Mesendoderm (in vitro differentiated cells): ENCODE data around the gene ANGPTL2.
A peak's percentile ranks its signal among the peaks of the same experiment; 100 is the strongest.

Source experiments
- DNase-seq: peaks from one replicate; pipeline ENCODE4 v3.0.0; 2013
- H2AK5ac ChIP-seq: 2 replicates; pipeline ENCODE4 v1.6.1; 2013; ENCODE audit warnings: low read length, inconsistent platforms
- H2BK120ac ChIP-seq: 2 replicates; pipeline ENCODE4 v1.6.1; 2013; ENCODE audit warnings: low read depth, mild to moderate bottlenecking, low read length, moderate library complexity, mixed read lengths
- H2BK15ac ChIP-seq: replicated peaks from 2 replicates; pipeline ENCODE4 v1.6.1; 2013; ENCODE audit warnings: low read depth, mild to moderate bottlenecking, moderate library complexity
- H2BK5ac ChIP-seq: 2 replicates; pipeline ENCODE4 v1.6.1; 2013; ENCODE audit warnings: low read length, inconsistent platforms
- H3K18ac ChIP-seq: 2 replicates; pipeline ENCODE4 v1.6.1; 2013; ENCODE audit warnings: mild to moderate bottlenecking, low read length, mixed read lengths
- H3K23ac ChIP-seq: one replicate; pipeline ENCODE4 v1.6.1; 2013; ENCODE audit warnings: low read length
- H3K27ac ChIP-seq: 2 replicates; pipeline ENCODE4 v1.5.1; 2013; ENCODE audit warnings: low read depth, mild to moderate bottlenecking, inconsistent platforms, low read length, moderate library complexity
- H3K27me3 ChIP-seq: 2 replicates; pipeline ENCODE4 v1.6.1; 2013; ENCODE audit warnings: low read length, control low read depth, mild to moderate bottlenecking, inconsistent platforms; ENCODE audit not compliant: insufficient read depth, poor library complexity
- H3K36me3 ChIP-seq: 2 replicates; pipeline ENCODE4 v1.6.1; 2013; ENCODE audit warnings: low read length, inconsistent platforms; ENCODE audit not compliant: control insufficient read depth, insufficient read depth
- H3K4ac ChIP-seq: one replicate; pipeline ENCODE4 v1.6.1; 2013; ENCODE audit warnings: low read depth, mild to moderate bottlenecking, low read length, moderate library complexity
- H3K4me1 ChIP-seq: 2 replicates; pipeline ENCODE4 v1.6.1; 2013; ENCODE audit warnings: low read depth, low read length, inconsistent platforms; ENCODE audit not compliant: control insufficient read depth
- H3K4me2 ChIP-seq: 2 replicates; pipeline ENCODE4 v1.6.1; 2013; ENCODE audit warnings: low read length
- H3K4me3 ChIP-seq: 2 replicates; pipeline ENCODE4 v1.5.1; 2013; ENCODE audit warnings: mild to moderate bottlenecking, low read length
- H3K56ac ChIP-seq: one replicate; pipeline ENCODE4 v1.6.1; 2013; ENCODE audit warnings: low read length
- H3K79me1 ChIP-seq: 2 replicates; pipeline ENCODE4 v1.6.1; 2013; ENCODE audit warnings: low read length, inconsistent platforms
- H3K79me2 ChIP-seq: 2 replicates; pipeline ENCODE4 v1.6.1; 2013; ENCODE audit warnings: mild to moderate bottlenecking, low read length; ENCODE audit not compliant: control insufficient read depth, insufficient read depth
- H3K9ac ChIP-seq: 2 replicates; pipeline ENCODE4 v1.6.1; 2013; ENCODE audit warnings: low read length, inconsistent platforms
- H4K5ac ChIP-seq: one replicate; pipeline ENCODE4 v1.6.1; 2013; ENCODE audit warnings: low read length
- H4K8ac ChIP-seq: one replicate; pipeline ENCODE4 v1.6.1; 2013; ENCODE audit warnings: low read depth, mild to moderate bottlenecking, control low read depth, low read length, moderate library complexity
- WGBS: extraction: QIAGEN DNeasy Blood & Tissue Kit; methylation state at CpG from one replicate; pipeline ENCODE4 v1.1.7; 2013; ENCODE audit warnings: low lambda C conversion rate, missing lambda C conversion rate; ENCODE audit not compliant: insufficient coverage; ENCODE audit errors: extremely low coverage; 5-methylcytosine and 5-hydroxymethylcytosine counted together

The ANGPTL2 gene

GRCh38 chr9:127112056-127112455 is 10.4 kb downstream of the ANGPTL2 start:
- Histone ChIP-seq H3K27ac (no peak overlapping the region), H2BK15ac (no peak overlapping the region), H3K36me3 (no peaks in the 10 kb centered on the region), H2BK5ac (no peak overlapping the region), H4K8ac (no peak overlapping the region), H2BK120ac (no peak overlapping the region), H4K5ac (no peak overlapping the region), H3K4me2 (no peak overlapping the region), H3K23ac (no peak overlapping the region), H3K4ac (no peak overlapping the region), H3K4me1 (peaks cover 8% of the 10 kb centered on the region), H3K79me1 (no peaks in the 10 kb centered on the region), H3K56ac (no peak overlapping the region), H3K4me3 (no peak overlapping the region), H3K9ac (no peak overlapping the region), H2AK5ac (no peak overlapping the region), H3K18ac (no peak overlapping the region), H3K79me2 (no peaks in the 10 kb centered on the region), H3K27me3 (no peaks in the 10 kb centered on the region)
- peak; percentile 97 for DNase-seq
- WGBS = no CpG with 5 or more reads among the region's 7 CpGs

- H4K5ac ChIP-seq = no peak overlapping the region
- no peak overlapping the region for H3K4me3 ChIP-seq
- no peak overlapping the region for H2BK15ac ChIP-seq
Measured at GRCh38 chr9:127109212-127109711, 13.2 kb downstream of the ANGPTL2 start.

GRCh38 chr9:127107929-127108876 is 14.2 kb downstream of the ANGPTL2 start:
- H4K5ac ChIP-seq = no peak overlapping the region
- DNase-seq = no peak
- no peak overlapping the region for H3K23ac ChIP-seq
- H3K79me1 ChIP-seq = no peaks in the 10 kb centered on the region
- no peak overlapping the region for H3K56ac ChIP-seq
- H3K27ac ChIP-seq = no peak overlapping the region
- no peak overlapping the region for H3K4me2 ChIP-seq
- H3K36me3 ChIP-seq = no peaks in the 10 kb centered on the region
- H3K4ac ChIP-seq = no peak overlapping the region
- H2BK120ac ChIP-seq = no peak overlapping the region
- no peak overlapping the region for H2AK5ac ChIP-seq
- H2BK15ac ChIP-seq = no peak overlapping the region
- no peak overlapping the region for H4K8ac ChIP-seq
- no peaks in the 10 kb centered on the region for H3K79me2 ChIP-seq
- H3K9ac ChIP-seq = no peak overlapping the region
- no peak overlapping the region for H3K4me3 ChIP-seq
- no peaks in the 10 kb centered on the region for H3K27me3 ChIP-seq
- H2BK5ac ChIP-seq = no peak overlapping the region
- no CpG with 5 or more reads among the region's 38 CpGs for WGBS
- no peak overlapping the region for H3K18ac ChIP-seq
- peaks cover 8% of the 10 kb centered on the region for H3K4me1 ChIP-seq

More at GRCh38 chr9:127109212-127109711, 13.2 kb downstream of the ANGPTL2 start:
- no peak overlapping the region for H2BK120ac ChIP-seq
- no peak overlapping the region for H2AK5ac ChIP-seq
- H3K23ac ChIP-seq = no peak overlapping the region
- H3K18ac ChIP-seq = no peak overlapping the region
- no peak overlapping the region for H3K9ac ChIP-seq
- H3K79me2 ChIP-seq = no peaks in the 10 kb centered on the region
- H3K4me1 ChIP-seq = peaks cover 8% of the 10 kb centered on the region
- no peak overlapping the region for H3K4me2 ChIP-seq
- H3K27me3 ChIP-seq = no peaks in the 10 kb centered on the region
- no peak overlapping the region for H3K27ac ChIP-seq
- no CpG with 5 or more reads among the region's 5 CpGs for WGBS
- no peak overlapping the region for H3K4ac ChIP-seq
- H3K79me1 ChIP-seq = no peaks in the 10 kb centered on the region
- H3K36me3 ChIP-seq = no peaks in the 10 kb centered on the region
- no peak overlapping the region for H4K8ac ChIP-seq
- H3K56ac ChIP-seq = no peak overlapping the region
- H2BK5ac ChIP-seq = no peak overlapping the region
- DNase-seq = no peak

- no peak for DNase-seq
- no peak overlapping the region for H3K4ac ChIP-seq
- H3K4me3 ChIP-seq = no peak overlapping the region
- H3K4me2 ChIP-seq = no peak overlapping the region
- H3K9ac ChIP-seq = no peak overlapping the region
- no peak overlapping the region for H3K27ac ChIP-seq
- no peak overlapping the region for H3K23ac ChIP-seq
- H2BK15ac ChIP-seq = no peak overlapping the region
- WGBS = no CpG with 5 or more reads among the region's 11 CpGs
- no peaks in the 10 kb centered on the region for H3K27me3 ChIP-seq
- no peak overlapping the region for H4K5ac ChIP-seq
- H3K18ac ChIP-seq = no peak overlapping the region
- no peak overlapping the region for H2BK120ac ChIP-seq
- no peaks in the 10 kb centered on the region for H3K36me3 ChIP-seq
- no peaks in the 10 kb centered on the region for H3K4me1 ChIP-seq
- H3K56ac ChIP-seq = no peak overlapping the region
- H2AK5ac ChIP-seq = no peak overlapping the region
- H2BK5ac ChIP-seq = no peak overlapping the region
- no peak overlapping the region for H4K8ac ChIP-seq
- no peaks in the 10 kb centered on the region for H3K79me1 ChIP-seq
- H3K79me2 ChIP-seq = no peaks in the 10 kb centered on the region
Measured at GRCh38 chr9:127107171-127107928, 15.1 kb downstream of the ANGPTL2 start.

GRCh38 chr9:127106466-127106855 is 16.0 kb downstream of the ANGPTL2 start:
- H2BK120ac ChIP-seq = no peak overlapping the region
- H3K79me1 ChIP-seq = no peaks in the 10 kb centered on the region
- H3K56ac ChIP-seq = no peak overlapping the region
- H3K79me2 ChIP-seq = no peaks in the 10 kb centered on the region
- no peak overlapping the region for H3K9ac ChIP-seq
- H3K23ac ChIP-seq = no peak overlapping the region
- no peaks in the 10 kb centered on the region for H3K36me3 ChIP-seq
- no peak overlapping the region for H3K4me3 ChIP-seq
- no CpG with 5 or more reads among the region's 4 CpGs for WGBS
- H3K27me3 ChIP-seq = no peaks in the 10 kb centered on the region
- no peak overlapping the region for H2BK15ac ChIP-seq
- H3K4me2 ChIP-seq = no peak overlapping the region
- no peak overlapping the region for H2BK5ac ChIP-seq
- no peaks in the 10 kb centered on the region for H3K4me1 ChIP-seq
- H3K27ac ChIP-seq = no peak overlapping the region
- H4K8ac ChIP-seq = no peak overlapping the region
- DNase-seq = no peak
- H2AK5ac ChIP-seq = no peak overlapping the region
- H4K5ac ChIP-seq = no peak overlapping the region
- no peak overlapping the region for H3K18ac ChIP-seq
- no peak overlapping the region for H3K4ac ChIP-seq
